Panc1 (cell line): ENCODE measurements around the gene TRIM62. TPM values are rescaled to one million over a fixed set of nuclear protein-coding genes. Genes with fewer than 3 reads are reported as not detected.

ENCODE experiments used
- ATAC-seq: fragments of 200-7000 bp; cut with Tn5 transposase; 2 replicates; pipeline ENCODE4 v1.9.1; 2020; ENCODE audit warnings: mild to moderate bottlenecking, moderate library complexity
- BruUV-seq: library from RNA; stranded (reverse); fragments of 400-500 nt; replicated peaks from 2 replicates; lab custom pipeline; 2021; lab: Mats Ljungman, UMichigan
- CTCF ChIA-PET: fragments of 300-600 bp; sonication (Branson Sonifier 250); formaldehyde crosslinking; loops from one replicate; lab custom pipeline; 2022; ENCODE audit warnings: antibody characterized with exemption; lab: Charles Lee
- POLR2A ChIA-PET: fragments of 300-600 bp; sonication (Branson Sonifier 250); formaldehyde crosslinking; loops from one replicate; lab custom pipeline; 2022; ENCODE audit warnings: antibody characterized with exemption; lab: Charles Lee
- DNase-seq: peaks from one replicate; pipeline ENCODE4 v3.0.0-alpha.2; 2010; ENCODE audit warnings: low read depth, low spot score
- H3K27ac ChIP-seq: 2 replicates; pipeline ENCODE4 v1.5.1; 2011; ENCODE audit warnings: mild to moderate bottlenecking, low read length, inconsistent platforms
- H3K27me3 ChIP-seq: fragments of 200-500 bp; sonication (Bioruptor generic); 2 replicates; pipeline ENCODE4 v1.6.0; 2014; ENCODE audit warnings: low read length, inconsistent platforms; ENCODE audit not compliant: control insufficient read depth, insufficient read depth
- H3K36me3 ChIP-seq: fragments of 200-500 bp; sonication (Bioruptor generic); 2 replicates; pipeline ENCODE4 v1.5.1; 2014; ENCODE audit warnings: inconsistent platforms, mild to moderate bottlenecking, low read length, moderate library complexity; ENCODE audit not compliant: control insufficient read depth, insufficient read depth
- H3K4me1 ChIP-seq: 2 replicates; pipeline ENCODE4 v1.5.1; 2011; ENCODE audit warnings: inconsistent platforms, mild to moderate bottlenecking, low read length, moderate library complexity; ENCODE audit not compliant: control insufficient read depth, insufficient read depth
- H3K4me3 ChIP-seq, 2 experiments: 2 replicates each; pipeline ENCODE4 v1.5.1; 2011 to 2012; ENCODE audit warnings: low read depth in 2 of 2, low read length in 2 of 2, mild to moderate bottlenecking in 2 of 2, inconsistent platforms in 1 of 2, moderate library complexity in 1 of 2
- H3K9me3 ChIP-seq: fragments of 200-500 bp; sonication (Bioruptor generic); 2 replicates; pipeline ENCODE4 v1.5.1; 2014; ENCODE audit warnings: low read depth, mild to moderate bottlenecking, inconsistent platforms, low read length, moderate library complexity; ENCODE audit not compliant: control insufficient read depth, insufficient read depth
- POLR2AphosphoS5 ChIP-seq: IDR thresholded peaks from 2 replicates; pipeline ENCODE4 v1.6.1; 2012; ENCODE audit warnings: mild to moderate bottlenecking, low read depth, low read length, moderate library complexity
- SIN3A ChIP-seq: IDR thresholded peaks from 2 replicates; pipeline ENCODE4 v1.6.1; 2012; ENCODE audit warnings: low read depth, mild to moderate bottlenecking, low read length, moderate library complexity, borderline replicate concordance; ENCODE audit not compliant: insufficient read depth
- TCF7L2 ChIP-seq: IDR thresholded peaks from 2 replicates; pipeline ENCODE4 v1.6.1; 2011; ENCODE audit warnings: mild to moderate bottlenecking, low read depth, low read length, inconsistent platforms
- in situ Hi-C: cut with HindIII; loops from 2 replicates; pipeline ENCODE4 v1.10.0; 2016; ENCODE audit warnings: low sequenced_read_pairs, low pct_unique_long_range_greater_than_20kb
- intact Hi-C: fragments of 100-400 bp; cut with micrococcal nuclease; formaldehyde crosslinking; loops from one replicate; pipeline ENCODE4 v1.10.0; 2022; ENCODE audit not compliant: unreplicated experiment
- total RNA-seq: library from RNA; stranded (reverse); gene quantifications from one replicate; pipeline ENCODE4 v1.2.1, GENCODE V29; 2021; ENCODE audit not compliant: unreplicated experiment
- TF ChIP-seq, protein P1 (sequence below), 2 experiments: IDR thresholded peaks; 2 replicates each; pipeline ENCODE4 v1.6.1; 2011 to 2012; ENCODE audit warnings: low read depth in 2 of 2, control low read depth in 1 of 2, low read length in 1 of 2, mild to moderate bottlenecking in 1 of 2, moderate library complexity in 1 of 2; ENCODE audit not compliant: insufficient read depth in 1 of 2
- TF ChIP-seq, protein P2 (sequence below): fragments of 450-650 bp; IDR thresholded peaks from 2 replicates; pipeline ENCODE4 v1.5.1; 2017; ENCODE audit warnings: mild to moderate bottlenecking

TRIM62 gene
- total RNA-seq, 1 experiment from 2014 or later: 7.4 TPM

DNA sequence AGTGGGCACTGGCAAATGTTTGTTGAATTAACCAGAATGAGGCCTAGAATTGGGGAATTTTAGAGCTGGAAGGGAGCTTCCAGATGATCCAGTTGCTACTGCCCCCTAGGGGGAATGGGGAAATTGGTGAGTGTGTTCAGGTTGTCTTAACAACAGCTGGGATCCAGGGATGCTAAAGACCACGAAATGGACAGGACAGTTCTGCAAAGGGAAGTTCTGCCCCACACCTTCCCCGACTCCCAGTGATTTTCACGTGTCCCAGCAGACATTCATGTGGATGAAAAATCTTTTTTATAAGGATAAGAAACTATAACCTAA, 33.9 kb downstream of the TRIM62 start:
- no peaks in the 10 kb centered on the region for H3K9me3 ChIP-seq
- ChIA-PET POLR2A (no interaction called here), CTCF (interaction anchor here (0.6 kb wide), 1 partner anchor 810 kb away, joined by 9 read pairs; no protein-coding TSS in a partner anchor)
- in situ Hi-C loops (no loop called here), intact Hi-C loops (no loop called here)
- TF ChIP-seq TCF7L2 (no peak), POLR2AphosphoS5 (no peak), SIN3A (no peak)
- TF ChIP-seq, protein P1, sequence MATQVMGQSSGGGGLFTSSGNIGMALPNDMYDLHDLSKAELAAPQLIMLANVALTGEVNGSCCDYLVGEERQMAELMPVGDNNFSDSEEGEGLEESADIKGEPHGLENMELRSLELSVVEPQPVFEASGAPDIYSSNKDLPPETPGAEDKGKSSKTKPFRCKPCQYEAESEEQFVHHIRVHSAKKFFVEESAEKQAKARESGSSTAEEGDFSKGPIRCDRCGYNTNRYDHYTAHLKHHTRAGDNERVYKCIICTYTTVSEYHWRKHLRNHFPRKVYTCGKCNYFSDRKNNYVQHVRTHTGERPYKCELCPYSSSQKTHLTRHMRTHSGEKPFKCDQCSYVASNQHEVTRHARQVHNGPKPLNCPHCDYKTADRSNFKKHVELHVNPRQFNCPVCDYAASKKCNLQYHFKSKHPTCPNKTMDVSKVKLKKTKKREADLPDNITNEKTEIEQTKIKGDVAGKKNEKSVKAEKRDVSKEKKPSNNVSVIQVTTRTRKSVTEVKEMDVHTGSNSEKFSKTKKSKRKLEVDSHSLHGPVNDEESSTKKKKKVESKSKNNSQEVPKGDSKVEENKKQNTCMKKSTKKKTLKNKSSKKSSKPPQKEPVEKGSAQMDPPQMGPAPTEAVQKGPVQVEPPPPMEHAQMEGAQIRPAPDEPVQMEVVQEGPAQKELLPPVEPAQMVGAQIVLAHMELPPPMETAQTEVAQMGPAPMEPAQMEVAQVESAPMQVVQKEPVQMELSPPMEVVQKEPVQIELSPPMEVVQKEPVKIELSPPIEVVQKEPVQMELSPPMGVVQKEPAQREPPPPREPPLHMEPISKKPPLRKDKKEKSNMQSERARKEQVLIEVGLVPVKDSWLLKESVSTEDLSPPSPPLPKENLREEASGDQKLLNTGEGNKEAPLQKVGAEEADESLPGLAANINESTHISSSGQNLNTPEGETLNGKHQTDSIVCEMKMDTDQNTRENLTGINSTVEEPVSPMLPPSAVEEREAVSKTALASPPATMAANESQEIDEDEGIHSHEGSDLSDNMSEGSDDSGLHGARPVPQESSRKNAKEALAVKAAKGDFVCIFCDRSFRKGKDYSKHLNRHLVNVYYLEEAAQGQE (IDR thresholded peaks at IDR 0.05; ENCODE audit: insufficient read depth in 1 of 2, low read depth in 2 of 2, low read length in 1 of 2): no peak
- TF ChIP-seq, protein P2, sequence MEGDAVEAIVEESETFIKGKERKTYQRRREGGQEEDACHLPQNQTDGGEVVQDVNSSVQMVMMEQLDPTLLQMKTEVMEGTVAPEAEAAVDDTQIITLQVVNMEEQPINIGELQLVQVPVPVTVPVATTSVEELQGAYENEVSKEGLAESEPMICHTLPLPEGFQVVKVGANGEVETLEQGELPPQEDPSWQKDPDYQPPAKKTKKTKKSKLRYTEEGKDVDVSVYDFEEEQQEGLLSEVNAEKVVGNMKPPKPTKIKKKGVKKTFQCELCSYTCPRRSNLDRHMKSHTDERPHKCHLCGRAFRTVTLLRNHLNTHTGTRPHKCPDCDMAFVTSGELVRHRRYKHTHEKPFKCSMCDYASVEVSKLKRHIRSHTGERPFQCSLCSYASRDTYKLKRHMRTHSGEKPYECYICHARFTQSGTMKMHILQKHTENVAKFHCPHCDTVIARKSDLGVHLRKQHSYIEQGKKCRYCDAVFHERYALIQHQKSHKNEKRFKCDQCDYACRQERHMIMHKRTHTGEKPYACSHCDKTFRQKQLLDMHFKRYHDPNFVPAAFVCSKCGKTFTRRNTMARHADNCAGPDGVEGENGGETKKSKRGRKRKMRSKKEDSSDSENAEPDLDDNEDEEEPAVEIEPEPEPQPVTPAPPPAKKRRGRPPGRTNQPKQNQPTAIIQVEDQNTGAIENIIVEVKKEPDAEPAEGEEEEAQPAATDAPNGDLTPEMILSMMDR: no peak; the same call in 1 of the 2 replicates
- H3K4me1 ChIP-seq: no peaks in the 10 kb centered on the region
- no peak for ATAC-seq
- H3K36me3 ChIP-seq: no peaks in the 10 kb centered on the region
- H3K27me3 ChIP-seq: no peaks in the 10 kb centered on the region
- H3K27ac ChIP-seq: no peak overlapping the region
- no TSS peak for BruUV-seq
- no peak for DNase-seq
- H3K4me3 ChIP-seq: no peak overlapping the region

DNA sequence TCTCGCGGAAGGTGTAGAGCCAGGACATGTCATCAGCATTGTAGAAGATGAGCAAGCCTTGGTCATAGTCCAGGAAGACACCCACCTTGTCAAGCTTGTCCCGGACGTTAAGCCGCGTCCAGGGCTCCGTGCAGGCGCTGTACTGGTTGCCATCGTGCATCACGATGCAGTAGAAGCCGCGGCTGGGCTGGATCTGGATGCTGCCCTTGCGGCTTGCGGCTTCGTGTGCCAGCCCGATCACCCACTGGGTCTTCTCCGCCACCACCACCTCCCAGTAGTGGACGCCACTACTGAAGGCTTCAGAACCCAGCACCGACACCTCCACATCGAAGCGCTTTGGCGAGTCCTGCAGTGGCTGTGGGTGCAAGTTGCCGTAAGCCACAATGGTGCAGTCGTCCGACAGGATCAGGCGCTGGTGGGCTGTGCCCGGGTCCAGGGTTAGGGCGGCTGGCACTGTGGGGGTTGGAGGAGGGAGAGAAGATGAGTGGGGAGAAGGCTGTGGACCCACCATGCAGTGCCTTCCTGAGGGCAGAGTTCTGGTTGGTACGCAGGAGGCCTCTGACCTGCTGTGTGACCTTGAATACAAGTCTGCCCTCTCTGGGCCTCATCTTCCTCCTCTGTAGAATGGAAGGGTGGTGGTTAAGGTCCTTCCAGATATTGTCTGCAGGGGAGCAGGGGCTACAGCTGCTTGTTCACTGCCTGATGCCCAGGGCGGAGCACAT, 34.4 kb downstream of the TRIM62 start:
- intact Hi-C loops: no loop called here
- ChIA-PET POLR2A (no interaction called here), CTCF (interaction anchor here (0.6 kb wide), 1 partner anchor 810 kb away, joined by 9 read pairs; no protein-coding TSS in a partner anchor)

More for the DNA sequence above, 34.4 kb downstream of the TRIM62 start:
- no peak for ATAC-seq
- BruUV-seq: no TSS peak
- TF ChIP-seq, protein P2: no peak
- no peak for TF ChIP-seq SIN3A
- no peak for TF ChIP-seq POLR2AphosphoS5
- TF ChIP-seq, protein P1 (IDR thresholded peaks at IDR 0.05; ENCODE audit: insufficient read depth in 1 of 2, low read depth in 2 of 2, low read length in 1 of 2): no peak
- no peak for TF ChIP-seq TCF7L2
- Histone ChIP-seq H3K36me3 (no peaks in the 10 kb centered on the region), H3K27me3 (no peaks in the 10 kb centered on the region), H3K4me1 (no peaks in the 10 kb centered on the region), H3K9me3 (no peaks in the 10 kb centered on the region), H3K4me3 (no peak overlapping the region), H3K27ac (no peak overlapping the region)
- in situ Hi-C loops: no loop called here
- no peak for DNase-seq
